Activated naive CD8-positive, alpha-beta T cell treated with anti-CD3 and anti-CD28 coated beads, Interleukin-2, amount 10 ng/mL, durations not matched to agents 7 days and 5 days (primary cell): ENCODE measurements around the gene H6PD. TPM values are rescaled to one million over a fixed set of nuclear protein-coding genes. Genes with fewer than 3 reads are reported as not detected.

Experiments
- ATAC-seq: fragments of 150-1000 bp; cut with Tn5 transposase; one replicate; pipeline ENCODE4 v1.10.0; 2021; ENCODE audit warnings: low read depth, moderate library complexity
- POLR2A ChIA-PET: fragments of 350-600 bp; sonication (Branson Sonifier 250); formaldehyde crosslinking; loops from one replicate; lab custom pipeline; 2021; ENCODE audit warnings: antibody characterized with exemption; lab: Charles Lee
- DNase-seq: peaks from one replicate; pipeline ENCODE4 v3.0.0; 2021
- H3K27ac Mint-ChIP-seq: one replicate; pipeline ENCODE4 v1.8.0; 2022; ENCODE audit warnings: mild to moderate bottlenecking, mixed read lengths
- H3K27me3 Mint-ChIP-seq: one replicate; pipeline ENCODE4 v1.8.0; 2022; ENCODE audit warnings: mild to moderate bottlenecking, moderate library complexity, mixed read lengths
- H3K36me3 Mint-ChIP-seq: one replicate; pipeline ENCODE4 v1.8.0; 2021; ENCODE audit warnings: mild to moderate bottlenecking, mixed read lengths
- H3K4me1 Mint-ChIP-seq: one replicate; pipeline ENCODE4 v1.8.0; 2021; ENCODE audit warnings: mixed read lengths
- H3K4me3 Mint-ChIP-seq: one replicate; pipeline ENCODE4 v1.8.0; 2022; ENCODE audit warnings: mild to moderate bottlenecking, moderate library complexity, mixed read lengths
- H3K9me3 Mint-ChIP-seq: one replicate; pipeline ENCODE4 v1.8.0; 2021; ENCODE audit warnings: mixed read lengths
- total RNA-seq, 2 experiments: library from RNA; stranded (reverse); gene quantifications; one replicate each; pipeline ENCODE4 v1.2.3, GENCODE V29; 2021

H6PD gene
- total RNA-seq, 2 experiments from 2014 or later = 15.3 to 15.9 TPM

- Mint-ChIP-seq H3K27me3 (peaks cover 14% of the 10 kb centered on the region), H3K36me3 (no peaks in the 10 kb centered on the region), H3K27ac (no peak overlapping the region), H3K4me1 (peaks cover 13% of the 10 kb centered on the region), H3K4me3 (no peak overlapping the region), H3K9me3 (peaks cover 7% of the 10 kb centered on the region)
- POLR2A ChIA-PET = no interaction called here
- DNase-seq = no peak
- ATAC-seq = no peak
Observed at GRCh38 chr1:9286556-9286955, 52.0 kb downstream of the H6PD start.

GRCh38 chr1:9289090-9289534, 54.5 kb downstream of the H6PD start:
- POLR2A ChIA-PET = interaction anchor here (0.7 to 1.8 kb wide), 4 partner anchors 14 to 250 kb away, joined by 3 to 6 read pairs (median 3); partner anchors contain the start of gene SLC25A33
- H3K36me3 Mint-ChIP-seq = no peaks in the 10 kb centered on the region
- peaks cover 7% of the 10 kb centered on the region for H3K9me3 Mint-ChIP-seq
- no peak overlapping the region for H3K27ac Mint-ChIP-seq
- H3K4me3 Mint-ChIP-seq = no peak overlapping the region
- ATAC-seq = no peak
- peaks cover 14% of the 10 kb centered on the region for H3K27me3 Mint-ChIP-seq
- peaks cover 4% of the 10 kb centered on the region for H3K4me1 Mint-ChIP-seq
- DNase-seq = peak; percentile 78

GRCh38 chr1:9289711-9290485, 55.3 kb downstream of the H6PD start:
- no peak overlapping the region for H3K27ac Mint-ChIP-seq

GRCh38 chr1:9291914-9292360, 57.4 kb downstream of the H6PD start:
- H3K36me3 Mint-ChIP-seq = no peaks in the 10 kb centered on the region
- H3K4me3 Mint-ChIP-seq = peak overlapping the region; percentile 44
- peaks cover 3% of the 10 kb centered on the region for H3K9me3 Mint-ChIP-seq
- DNase-seq = no peak
- POLR2A ChIA-PET = interaction anchor here (0.9 kb wide), 1 partner anchor 9 kb away, joined by 3 read pairs; no protein-coding TSS in a partner anchor
- no peak overlapping the region for H3K27ac Mint-ChIP-seq
- peaks cover 2% of the 10 kb centered on the region for H3K4me1 Mint-ChIP-seq
- ATAC-seq = no peak
- H3K27me3 Mint-ChIP-seq = peaks cover 13% of the 10 kb centered on the region

More at GRCh38 chr1:9289711-9290485, 55.3 kb downstream of the H6PD start:
- DNase-seq (no peak), ATAC-seq (no peak)
- POLR2A ChIA-PET = interaction anchor here (0.8 to 1.8 kb wide), 3 partner anchors 15 to 249 kb away, joined by 3 to 6 read pairs (median 3); partner anchors contain the start of gene SLC25A33
- H3K4me1 Mint-ChIP-seq = peaks cover under 1% of the 10 kb centered on the region
- H3K36me3 Mint-ChIP-seq = no peaks in the 10 kb centered on the region
- no peak overlapping the region for H3K4me3 Mint-ChIP-seq
- peaks cover 7% of the 10 kb centered on the region for H3K9me3 Mint-ChIP-seq
- H3K27me3 Mint-ChIP-seq = peaks cover 14% of the 10 kb centered on the region

- peaks cover 19% of the 10 kb centered on the region for H3K27me3 Mint-ChIP-seq
- H3K27ac Mint-ChIP-seq = no peak within 1 kb of the TSS
- H3K9me3 Mint-ChIP-seq = peaks cover 3% of the 10 kb centered on the region
- POLR2A ChIA-PET = interaction anchor here (0.9 kb wide), 1 partner anchor 9 kb away, joined by 3 read pairs; no protein-coding TSS in a partner anchor
- peak within 1 kb of the TSS; percentile 44 for H3K4me3 Mint-ChIP-seq
- H3K4me1 Mint-ChIP-seq = peaks cover 2% of the 10 kb centered on the region
- H3K36me3 Mint-ChIP-seq = no peaks in the 10 kb centered on the region
- ATAC-seq (peak; percentile 69), DNase-seq (peak; percentile 64)
Observed at GRCh38 chr1:9292361-9293240, 58.0 kb downstream of the H6PD start, which contains the start of gene SPSB1. Gene SPSB1, plus strand, starts transcription at chr1:9292894. Its CDS starts 62,998 bp downstream, at chr1:9355892.

GRCh38 chr1:9293241-9293532, 58.6 kb downstream of the H6PD start:
- Mint-ChIP-seq H3K9me3 (peaks cover 3% of the 10 kb centered on the region), H3K36me3 (no peaks in the 10 kb centered on the region), H3K27ac (no peak overlapping the region), H3K27me3 (peaks cover 21% of the 10 kb centered on the region), H3K4me1 (peaks cover 2% of the 10 kb centered on the region), H3K4me3 (no peak overlapping the region)
- no peak for DNase-seq
- no peak for ATAC-seq
- POLR2A ChIA-PET = no interaction called here

- Mint-ChIP-seq H3K4me1 (peaks cover 2% of the 10 kb centered on the region), H3K4me3 (no peak overlapping the region), H3K27ac (no peak overlapping the region), H3K27me3 (peaks cover 21% of the 10 kb centered on the region), H3K36me3 (no peaks in the 10 kb centered on the region), H3K9me3 (peaks cover 3% of the 10 kb centered on the region)
- ATAC-seq (peak; percentile 30), DNase-seq (peak; percentile 62)
- POLR2A ChIA-PET = no interaction called here
Observed at GRCh38 chr1:9293533-9294404, 59.2 kb downstream of the H6PD start.

- H3K27ac Mint-ChIP-seq = no peak overlapping the region
- no peak overlapping the region for H3K4me3 Mint-ChIP-seq
- no peaks in the 10 kb centered on the region for H3K9me3 Mint-ChIP-seq
- H3K36me3 Mint-ChIP-seq = no peaks in the 10 kb centered on the region
- no peak for ATAC-seq
- no peak for DNase-seq
- peaks cover 2% of the 10 kb centered on the region for H3K4me1 Mint-ChIP-seq
- H3K27me3 Mint-ChIP-seq = peaks cover 21% of the 10 kb centered on the region
- POLR2A ChIA-PET = no interaction called here
Observed at GRCh38 chr1:9294405-9294773, 59.8 kb downstream of the H6PD start.

GRCh38 chr1:9294910-9295636, 60.5 kb downstream of the H6PD start:
- H3K4me1 Mint-ChIP-seq = peaks cover 2% of the 10 kb centered on the region
- no peak overlapping the region for H3K4me3 Mint-ChIP-seq
- no peaks in the 10 kb centered on the region for H3K36me3 Mint-ChIP-seq
- DNase-seq = no peak
- no peak overlapping the region for H3K27ac Mint-ChIP-seq
- POLR2A ChIA-PET = no interaction called here
- no peaks in the 10 kb centered on the region for H3K9me3 Mint-ChIP-seq
- H3K27me3 Mint-ChIP-seq = peaks cover 21% of the 10 kb centered on the region
- ATAC-seq = no peak

GRCh38 chr1:9295884-9296283, 61.3 kb downstream of the H6PD start:
- Mint-ChIP-seq H3K27ac (no peak overlapping the region), H3K27me3 (peaks cover 15% of the 10 kb centered on the region), H3K36me3 (no peaks in the 10 kb centered on the region), H3K4me3 (no peak overlapping the region), H3K4me1 (peaks cover 7% of the 10 kb centered on the region), H3K9me3 (no peaks in the 10 kb centered on the region)
- no peak for ATAC-seq
- POLR2A ChIA-PET = no interaction called here
- DNase-seq = no peak

GRCh38 chr1:9296850-9297249, 62.3 kb downstream of the H6PD start:
- POLR2A ChIA-PET = no interaction called here
- Mint-ChIP-seq H3K9me3 (no peaks in the 10 kb centered on the region), H3K4me3 (no peak overlapping the region), H3K27me3 (peaks cover 11% of the 10 kb centered on the region), H3K27ac (no peak overlapping the region), H3K36me3 (no peaks in the 10 kb centered on the region), H3K4me1 (peaks cover 8% of the 10 kb centered on the region)
- ATAC-seq (no peak), DNase-seq (no peak)

- Mint-ChIP-seq H3K27ac (no peak overlapping the region), H3K4me1 (peaks cover 9% of the 10 kb centered on the region), H3K9me3 (no peaks in the 10 kb centered on the region), H3K27me3 (peaks cover 13% of the 10 kb centered on the region), H3K36me3 (no peaks in the 10 kb centered on the region), H3K4me3 (no peak overlapping the region)
- no peak for DNase-seq
- ATAC-seq = no peak
- POLR2A ChIA-PET = no interaction called here
Observed at GRCh38 chr1:9297831-9298230, 63.3 kb downstream of the H6PD start.
